Choroid plexus epithelial cell (primary cell): ENCODE results near the gene PAAF1.

Experiments used
- DNase-seq: peaks from one replicate; pipeline ENCODE4 v3.0.0-alpha.2; 2010; ENCODE audit warnings: low read depth
- H3K4me3 ChIP-seq: 2 replicates; pipeline ENCODE4 v1.5.1; 2011; ENCODE audit warnings: low read depth, mild to moderate bottlenecking, control low read depth, low read length, moderate library complexity
- CTCF ChIP-seq: conservative IDR thresholded peaks from 2 replicates; pipeline ENCODE4 v1.5.1; 2011; ENCODE audit warnings: low read depth, mild to moderate bottlenecking, control low read depth, inconsistent platforms, low read length, moderate library complexity

PAAF1 gene

GRCh38 chr11:73951797-73952196 is 75.0 kb downstream of the PAAF1 start:
- no peak for TF ChIP-seq CTCF
- no peak for DNase-seq
- H3K4me3 ChIP-seq = no peak overlapping the region

DNA sequence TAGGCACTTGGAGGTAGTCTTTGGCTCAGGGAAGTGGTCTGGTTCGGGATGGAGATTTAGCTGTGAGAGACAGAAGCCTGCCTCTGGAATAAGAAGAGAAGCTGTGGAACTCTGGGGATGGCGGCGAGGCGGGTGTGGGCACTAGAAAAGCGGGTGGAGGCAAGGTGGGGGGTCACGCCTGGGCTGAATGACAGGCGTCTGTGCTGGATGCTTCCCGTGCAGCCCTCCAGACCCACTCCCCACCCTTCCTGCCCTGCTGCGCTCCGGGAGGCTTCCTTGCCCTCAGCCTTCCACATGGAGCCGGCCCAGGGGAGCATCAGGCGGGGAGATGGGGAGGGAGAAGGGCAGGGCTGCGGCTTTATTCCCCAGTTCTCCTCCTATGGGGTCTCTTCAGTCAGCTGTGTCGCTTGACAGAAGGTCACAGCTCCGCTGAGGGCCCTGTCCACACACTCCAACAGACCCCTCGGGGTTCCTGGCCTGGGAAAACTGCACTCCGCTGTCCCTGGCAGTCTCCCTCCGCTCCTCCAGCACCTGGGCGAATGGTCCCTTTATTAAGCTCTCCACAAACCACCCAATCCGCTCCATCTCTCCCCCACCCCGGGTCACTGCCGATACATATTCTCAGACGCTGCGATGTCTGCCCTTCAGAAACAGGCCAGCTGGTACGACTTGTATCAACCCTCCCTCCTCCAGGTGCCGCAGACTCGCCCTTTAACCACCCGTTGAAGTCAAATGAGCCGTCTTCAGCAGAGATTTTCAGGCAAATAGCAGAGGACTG is 80.3 kb downstream of the PAAF1 start:
- H3K4me3 ChIP-seq = no peak overlapping the region
- no peak for DNase-seq
- TF ChIP-seq CTCF = no peak

DNA sequence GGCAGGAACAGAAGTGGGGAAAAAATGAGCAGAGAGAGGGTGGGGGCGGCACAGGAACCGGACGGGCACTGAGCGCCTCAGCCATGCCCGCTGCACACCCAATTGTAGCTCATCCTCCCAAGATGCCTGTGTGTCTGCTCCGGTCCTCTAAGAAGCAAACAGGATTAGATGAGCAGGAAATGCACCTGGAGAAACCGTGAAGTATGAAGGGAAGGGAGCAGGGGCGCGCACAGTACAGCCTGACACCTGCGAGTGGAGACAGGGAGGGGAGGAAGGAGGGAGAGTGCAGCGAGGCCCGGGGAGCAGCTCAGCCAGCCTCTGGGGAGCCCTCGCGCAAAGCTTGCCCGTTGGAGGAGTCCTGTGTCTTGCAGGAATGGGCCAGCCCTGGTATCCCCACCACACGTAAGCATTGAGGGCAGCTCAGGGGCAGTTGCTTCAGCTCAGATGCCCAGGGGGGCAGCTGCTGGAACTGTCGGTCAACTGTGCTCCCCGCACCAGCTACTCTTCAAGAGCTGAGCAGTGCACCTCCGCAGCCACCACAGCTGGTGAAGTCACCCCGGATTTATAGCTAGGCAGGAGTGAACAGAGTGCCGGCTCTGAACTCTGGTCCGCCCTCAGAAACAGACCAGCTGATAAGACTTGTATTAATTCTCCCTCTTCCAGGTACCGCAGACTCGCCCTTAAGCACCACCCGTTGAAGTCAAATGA is 81.0 kb downstream of the PAAF1 start:
- no peak overlapping the region for H3K4me3 ChIP-seq
- no peak for TF ChIP-seq CTCF
- DNase-seq = no peak

GRCh38 chr11:73958521-73959141 is 81.8 kb downstream of the PAAF1 start:
- DNase-seq = no peak

DNA sequence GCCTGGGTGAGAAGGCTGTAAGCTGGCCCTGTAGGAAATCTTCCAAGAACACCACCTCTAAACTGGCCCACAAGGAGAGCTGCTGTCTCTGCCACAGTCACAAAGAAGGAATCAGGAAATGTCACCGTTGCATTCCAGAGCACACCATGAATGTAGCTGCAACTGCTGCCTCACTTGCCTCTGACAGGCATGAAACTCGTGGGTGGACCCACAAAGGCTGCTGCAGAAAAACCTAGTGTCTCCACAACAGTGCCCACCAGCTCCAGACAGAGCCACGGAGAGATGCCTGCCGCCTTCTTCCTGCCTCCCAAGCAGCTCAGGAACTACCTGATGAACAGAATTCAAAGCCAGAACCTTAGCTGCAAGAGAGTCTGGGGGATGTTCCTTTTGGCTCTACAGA is 84.5 kb downstream of the PAAF1 start:
- no peak for DNase-seq
- no peak for TF ChIP-seq CTCF
- no peak overlapping the region for H3K4me3 ChIP-seq

More at GRCh38 chr11:73958521-73959141, 81.8 kb downstream of the PAAF1 start:
- no peak for TF ChIP-seq CTCF
- no peak overlapping the region for H3K4me3 ChIP-seq

- H3K4me3 ChIP-seq = no peak overlapping the region
- DNase-seq = no peak
- no peak for TF ChIP-seq CTCF
Measured at GRCh38 chr11:73962101-73962705, 85.4 kb downstream of the PAAF1 start.
